ENCODE results near the gene EXOC2. TPM values are rescaled to one million over a fixed set of nuclear protein-coding genes. Genes with fewer than 3 reads are reported as not detected.

The EXOC2 gene
- total and polyA plus RNA-seq, 2 donors, result 12.1 to 22.1 TPM

DNA sequence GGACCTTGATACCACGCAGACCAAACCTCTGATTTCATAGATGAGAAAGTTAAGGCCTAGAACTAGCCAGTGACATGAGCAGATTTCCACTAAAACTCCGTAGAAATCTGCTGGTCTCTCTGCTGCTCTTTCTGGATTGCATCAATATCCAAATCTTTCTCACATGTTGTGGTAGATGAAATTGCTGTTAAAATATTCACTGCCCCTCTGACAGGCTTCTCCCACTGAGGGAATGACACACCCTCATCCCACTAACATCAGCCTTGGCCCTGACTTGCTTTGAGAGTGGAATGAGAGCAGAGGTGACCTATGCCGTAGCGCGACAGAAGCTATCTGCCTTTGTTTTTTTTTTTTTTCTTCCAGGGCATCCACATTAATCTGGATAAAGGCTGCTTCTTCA, 20.4 kb upstream of the EXOC2 start:
- Histone ChIP-seq H3K4me3 (ENCODE audit: low read length in 2 of 2) (no peak overlapping the region), H3K4me1 (ENCODE audit: control insufficient read depth in 2 of 2, insufficient read depth in 2 of 2, low read length in 2 of 2) (peaks cover 3 to 8% of the 10 kb centered on the region in 2 donors), H3K36me3 (ENCODE audit: control insufficient read depth in 2 of 2, insufficient read depth in 2 of 2, low read length in 1 of 2) (no peaks in the 10 kb centered on the region), H3K9me3 (ENCODE audit: control insufficient read depth in 2 of 2, insufficient read depth in 1 of 2, low read length in 1 of 2) (no peaks in the 10 kb centered on the region), H3K27ac (ENCODE audit: low read depth in 1 of 2, low read length in 1 of 2) (no peak overlapping the region), H3K27me3 (ENCODE audit: control insufficient read depth in 2 of 2, insufficient read depth in 1 of 2, low read length in 1 of 2) (peaks cover 0 to 3% of the 10 kb centered on the region in 2 donors)
- WGBS, result 99% methylated on average over 5 of the region's 5 CpGs
- DNase-seq (ENCODE audit: low read depth in 6 of 9, low spot score in 9 of 9), result no peak

DNA sequence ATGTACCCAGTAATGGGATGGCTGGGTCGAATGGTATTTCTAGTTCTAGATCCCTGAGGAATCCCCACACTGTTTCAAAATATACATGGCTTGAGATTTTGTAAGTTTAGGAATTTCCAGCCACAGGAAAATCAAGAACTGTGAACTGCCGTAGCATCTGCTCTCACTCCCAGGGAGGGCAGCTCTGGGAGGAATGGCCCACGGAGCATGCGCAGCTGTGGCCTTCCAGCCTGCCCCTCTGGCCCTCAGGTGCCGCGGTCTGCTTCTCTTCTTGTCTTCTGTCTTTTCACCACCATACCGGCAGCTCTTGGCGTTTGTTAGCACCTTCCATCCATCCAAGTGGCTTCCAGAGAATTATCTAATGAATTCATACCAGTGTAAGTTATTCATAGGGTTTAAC, 19.9 kb upstream of the EXOC2 start:
- H3K27ac ChIP-seq (ENCODE audit: low read depth in 1 of 2, low read length in 1 of 2), result no peak overlapping the region
- no peaks in the 10 kb centered on the region for H3K36me3 ChIP-seq (ENCODE audit: control insufficient read depth in 2 of 2, insufficient read depth in 2 of 2, low read length in 1 of 2)
- peaks cover 3 to 8% of the 10 kb centered on the region in 2 donors for H3K4me1 ChIP-seq (ENCODE audit: control insufficient read depth in 2 of 2, insufficient read depth in 2 of 2, low read length in 2 of 2)
- H3K9me3 ChIP-seq (ENCODE audit: control insufficient read depth in 2 of 2, insufficient read depth in 1 of 2, low read length in 1 of 2), result no peaks in the 10 kb centered on the region
- WGBS, result 97% methylated on average over 8 of the region's 8 CpGs
- no peak for DNase-seq (ENCODE audit: low read depth in 6 of 9, low spot score in 9 of 9)
- peaks cover 0 to 3% of the 10 kb centered on the region in 2 donors for H3K27me3 ChIP-seq (ENCODE audit: control insufficient read depth in 2 of 2, insufficient read depth in 1 of 2, low read length in 1 of 2)
- H3K4me3 ChIP-seq (ENCODE audit: low read length in 2 of 2), result no peak overlapping the region

GRCh38 chr6:711925-712324, 19.0 kb upstream of the EXOC2 start:
- DNase-seq (ENCODE audit: low read depth in 6 of 9, low spot score in 9 of 9), result no peak
- no peaks in the 10 kb centered on the region for H3K36me3 ChIP-seq (ENCODE audit: control insufficient read depth in 2 of 2, insufficient read depth in 2 of 2, low read length in 1 of 2)
- H3K27me3 ChIP-seq (ENCODE audit: control insufficient read depth in 2 of 2, insufficient read depth in 1 of 2, low read length in 1 of 2), result peaks cover 0 to 3% of the 10 kb centered on the region in 2 donors
- H3K4me1 ChIP-seq (ENCODE audit: control insufficient read depth in 2 of 2, insufficient read depth in 2 of 2, low read length in 2 of 2), result peaks cover 3 to 8% of the 10 kb centered on the region in 2 donors
- peak overlapping the region in 1 of 2 donors; percentile 73 for H3K27ac ChIP-seq (ENCODE audit: low read depth in 1 of 2, low read length in 1 of 2)
- H3K9me3 ChIP-seq (ENCODE audit: control insufficient read depth in 2 of 2, insufficient read depth in 1 of 2, low read length in 1 of 2), result no peaks in the 10 kb centered on the region
- H3K4me3 ChIP-seq (ENCODE audit: low read length in 2 of 2), result peak overlapping the region in 1 of 2 donors; percentile 57

DNA sequence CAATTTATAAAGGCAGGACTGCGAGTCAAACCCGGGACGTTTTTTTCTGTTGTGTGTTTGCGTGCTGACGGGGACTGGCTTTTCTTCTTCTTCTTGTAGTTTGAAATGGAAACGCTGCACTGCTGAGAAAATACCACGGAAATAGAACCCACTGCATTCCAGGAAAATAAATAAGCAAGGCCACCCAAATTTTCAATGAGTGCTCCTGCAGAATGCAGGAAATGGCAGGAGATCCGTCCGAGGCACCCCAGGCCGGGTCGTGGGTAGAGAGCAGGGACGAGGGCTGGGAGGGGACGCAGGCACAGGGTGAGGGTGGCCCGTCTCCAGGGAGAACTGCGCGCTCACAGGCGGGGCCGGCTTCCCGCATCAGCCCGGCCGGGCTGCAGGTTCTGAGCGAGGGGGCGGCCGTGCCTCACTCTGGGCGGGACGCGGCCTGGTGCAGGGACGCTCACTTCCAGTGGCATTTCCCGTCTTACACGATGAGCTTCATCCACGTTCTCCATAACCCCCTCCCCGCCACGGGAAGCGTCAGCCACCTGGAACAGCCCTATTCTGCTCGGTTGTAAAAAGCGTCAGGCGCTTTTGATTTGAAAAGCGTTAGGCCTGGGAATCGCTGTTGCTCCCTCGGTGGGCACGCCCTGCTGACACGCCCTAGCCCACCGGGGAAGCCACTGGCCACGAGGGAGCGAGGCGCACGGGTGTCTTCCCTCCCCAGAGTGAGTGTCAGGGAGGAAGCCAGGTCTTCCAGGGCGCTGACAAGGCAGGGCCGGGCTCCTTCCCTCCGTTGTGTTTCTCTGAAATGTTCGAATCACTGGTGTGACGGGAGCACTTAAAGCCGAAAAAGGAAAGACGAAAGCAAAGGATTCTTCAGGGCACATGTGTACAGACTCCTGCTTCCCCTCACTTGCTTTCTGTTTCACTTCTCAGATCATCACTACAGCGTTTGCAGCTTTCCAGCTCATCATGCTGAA, 17.9 kb upstream of the EXOC2 start:
- peak in 8 of 9 donors; percentile 26 to 77 (median 44) for DNase-seq (ENCODE audit: low read depth in 6 of 9, low spot score in 9 of 9)
- no peaks in the 10 kb centered on the region for H3K9me3 ChIP-seq (ENCODE audit: control insufficient read depth in 2 of 2, insufficient read depth in 1 of 2, low read length in 1 of 2)
- peak overlapping the region; percentile 57 to 72 for H3K4me3 ChIP-seq (ENCODE audit: low read length in 2 of 2)
- H3K36me3 ChIP-seq (ENCODE audit: control insufficient read depth in 2 of 2, insufficient read depth in 2 of 2, low read length in 1 of 2), result no peaks in the 10 kb centered on the region
- H3K27me3 ChIP-seq (ENCODE audit: control insufficient read depth in 2 of 2, insufficient read depth in 1 of 2, low read length in 1 of 2), result peaks cover 0 to 3% of the 10 kb centered on the region in 2 donors
- WGBS, result under 1% methylated on average over 55 of the region's 55 CpGs
- peak overlapping the region; percentile 73 to 84 for H3K27ac ChIP-seq (ENCODE audit: low read depth in 1 of 2, low read length in 1 of 2)
- H3K4me1 ChIP-seq (ENCODE audit: control insufficient read depth in 2 of 2, insufficient read depth in 2 of 2, low read length in 2 of 2), result peaks cover 3 to 8% of the 10 kb centered on the region in 2 donors

DNA sequence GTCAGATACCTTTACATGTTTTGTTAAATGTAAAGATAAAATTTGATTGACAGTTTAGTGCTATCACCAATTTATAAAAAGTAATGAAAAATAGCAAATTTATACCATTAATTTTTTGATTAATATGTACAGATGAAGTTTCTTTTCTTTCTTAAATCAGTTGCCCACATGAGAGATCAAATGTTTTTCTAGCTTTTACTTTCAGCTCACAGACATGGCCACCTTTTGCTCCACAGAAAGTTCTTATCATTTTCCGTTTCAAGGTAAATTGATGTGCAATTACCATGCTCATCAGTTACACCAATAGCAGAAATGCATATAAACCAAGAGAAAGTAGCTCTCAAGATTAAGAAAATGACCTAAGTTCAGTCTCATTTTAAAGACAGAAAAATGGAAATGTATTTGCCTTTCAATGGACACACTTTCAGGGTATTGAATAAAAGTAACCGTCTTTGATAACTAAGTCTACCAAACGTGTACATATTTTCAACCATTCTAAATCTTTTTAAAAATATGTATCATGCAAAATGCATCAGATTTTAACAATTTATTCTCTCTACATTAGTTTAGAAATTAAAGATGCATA, 16.6 kb upstream of the EXOC2 start:
- Histone ChIP-seq H3K4me1 (ENCODE audit: control insufficient read depth in 2 of 2, insufficient read depth in 2 of 2, low read length in 2 of 2) (peaks cover 3 to 8% of the 10 kb centered on the region in 2 donors), H3K9me3 (ENCODE audit: control insufficient read depth in 2 of 2, insufficient read depth in 1 of 2, low read length in 1 of 2) (no peaks in the 10 kb centered on the region), H3K36me3 (ENCODE audit: control insufficient read depth in 2 of 2, insufficient read depth in 2 of 2, low read length in 1 of 2) (no peaks in the 10 kb centered on the region), H3K27me3 (ENCODE audit: control insufficient read depth in 2 of 2, insufficient read depth in 1 of 2, low read length in 1 of 2) (peaks cover 0 to 3% of the 10 kb centered on the region in 2 donors), H3K4me3 (ENCODE audit: low read length in 2 of 2) (no peak overlapping the region), H3K27ac (ENCODE audit: low read depth in 1 of 2, low read length in 1 of 2) (no peak overlapping the region)
- WGBS, result 97% methylated on average over 3 of the region's 3 CpGs
- no peak for DNase-seq (ENCODE audit: low read depth in 6 of 9, low spot score in 9 of 9)

DNA sequence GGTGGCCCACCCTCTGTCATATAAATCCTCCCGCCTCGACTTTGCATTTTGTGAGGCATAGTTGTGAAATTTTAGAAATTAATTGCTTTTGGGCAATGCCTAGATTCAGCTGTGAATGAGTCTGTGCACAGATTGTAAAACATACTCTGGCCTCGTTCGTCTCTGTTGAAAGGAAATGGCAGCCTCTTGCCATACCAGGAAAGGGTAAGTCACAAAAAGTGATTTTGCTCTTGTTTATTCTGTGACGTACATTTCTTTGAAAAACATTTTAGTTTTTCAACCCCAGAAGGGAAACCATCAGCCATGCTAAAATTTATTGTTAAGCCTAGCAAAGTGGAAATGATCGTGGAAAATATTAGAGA, 15.3 kb upstream of the EXOC2 start:
- H3K27ac ChIP-seq (ENCODE audit: low read depth in 1 of 2, low read length in 1 of 2), result no peak overlapping the region
- H3K4me3 ChIP-seq (ENCODE audit: low read length in 2 of 2), result no peak overlapping the region
- no peak for DNase-seq (ENCODE audit: low read depth in 6 of 9, low spot score in 9 of 9)
- no peaks in the 10 kb centered on the region for H3K36me3 ChIP-seq (ENCODE audit: control insufficient read depth in 2 of 2, insufficient read depth in 2 of 2, low read length in 1 of 2)
- H3K4me1 ChIP-seq (ENCODE audit: control insufficient read depth in 2 of 2, insufficient read depth in 2 of 2, low read length in 2 of 2), result peaks cover 3 to 8% of the 10 kb centered on the region in 2 donors
- peaks cover 0 to 3% of the 10 kb centered on the region in 2 donors for H3K27me3 ChIP-seq (ENCODE audit: control insufficient read depth in 2 of 2, insufficient read depth in 1 of 2, low read length in 1 of 2)
- WGBS, result 92% methylated on average over 6 of the region's 6 CpGs
- no peaks in the 10 kb centered on the region for H3K9me3 ChIP-seq (ENCODE audit: control insufficient read depth in 2 of 2, insufficient read depth in 1 of 2, low read length in 1 of 2)

GRCh38 chr6:707576-708236, 14.8 kb upstream of the EXOC2 start:
- no peak for DNase-seq (ENCODE audit: low read depth in 6 of 9, low spot score in 9 of 9)
- Histone ChIP-seq H3K27ac (ENCODE audit: low read depth in 1 of 2, low read length in 1 of 2) (no peak overlapping the region), H3K27me3 (ENCODE audit: control insufficient read depth in 2 of 2, insufficient read depth in 1 of 2, low read length in 1 of 2) (peaks cover 0 to 3% of the 10 kb centered on the region in 2 donors), H3K36me3 (ENCODE audit: control insufficient read depth in 2 of 2, insufficient read depth in 2 of 2, low read length in 1 of 2) (no peaks in the 10 kb centered on the region), H3K4me1 (ENCODE audit: control insufficient read depth in 2 of 2, insufficient read depth in 2 of 2, low read length in 2 of 2) (peaks cover 3 to 8% of the 10 kb centered on the region in 2 donors), H3K4me3 (ENCODE audit: low read length in 2 of 2) (no peak overlapping the region), H3K9me3 (ENCODE audit: control insufficient read depth in 2 of 2, insufficient read depth in 1 of 2, low read length in 1 of 2) (no peaks in the 10 kb centered on the region)
- 95% methylated on average over 10 of the region's 10 CpGs for WGBS

GRCh38 chr6:706819-707381, 14.0 kb upstream of the EXOC2 start:
- no peaks in the 10 kb centered on the region for H3K9me3 ChIP-seq (ENCODE audit: control insufficient read depth in 2 of 2, insufficient read depth in 1 of 2, low read length in 1 of 2)
- DNase-seq (ENCODE audit: low read depth in 6 of 9, low spot score in 9 of 9), result no peak
- WGBS, result 94% methylated on average over 8 of the region's 8 CpGs
- H3K27me3 ChIP-seq (ENCODE audit: control insufficient read depth in 2 of 2, insufficient read depth in 1 of 2, low read length in 1 of 2), result peaks cover 0 to 3% of the 10 kb centered on the region in 2 donors
- no peaks in the 10 kb centered on the region for H3K36me3 ChIP-seq (ENCODE audit: control insufficient read depth in 2 of 2, insufficient read depth in 2 of 2, low read length in 1 of 2)
- no peak overlapping the region for H3K4me3 ChIP-seq (ENCODE audit: low read length in 2 of 2)
- H3K4me1 ChIP-seq (ENCODE audit: control insufficient read depth in 2 of 2, insufficient read depth in 2 of 2, low read length in 2 of 2), result peaks cover 3 to 8% of the 10 kb centered on the region in 2 donors
- H3K27ac ChIP-seq (ENCODE audit: low read depth in 1 of 2, low read length in 1 of 2), result no peak overlapping the region

All from thymus (tissue), 11 donors.